HL-60/S4 treated with phorbol 12-myristate 13-acetate at 8.2 ng/mL for 4 days and 3 days (cell line): Measurements from ENCODE around the gene ACOT2.

Experiments
- in situ Hi-C: fragments of 300-500 bp; cut with MboI; formaldehyde crosslinking; loops from 2 replicates; pipeline ENCODE4 v1.15.0; 2022; ENCODE audit warnings: low sequenced_read_pairs

Gene ACOT2

GRCh38 chr14:73613419-73613963, 44.5 kb downstream of the ACOT2 start:
- in situ Hi-C loops = no loop called here

GRCh38 chr14:73616831-73617230, 47.8 kb downstream of the ACOT2 start:
- in situ Hi-C loops = no loop called here

- in situ Hi-C loops = no loop called here
These were observed 50.5 kb downstream of the ACOT2 start for GRCh38 chr14:73619524-73619923.

GRCh38 chr14:73620268-73620667, 51.3 kb downstream of the ACOT2 start:
- in situ Hi-C loops = no loop called here

- in situ Hi-C loops = no loop called here
These were observed 54.6 kb downstream of the ACOT2 start for GRCh38 chr14:73623504-73624054.
